Liver (tissue), 9 donors: Measurements from ENCODE around the gene COL5A1. TPM values are rescaled to one million over a fixed set of nuclear protein-coding genes. Genes with fewer than 3 reads are reported as not detected.

Source experiments
- DNase-seq: peaks from one replicate; pipeline ENCODE4 v3.0.0-alpha.2; 2017; ENCODE audit warnings: low spot score
- H3K27ac ChIP-seq, 2 donors: one replicate each; pipeline ENCODE4 v1.7.0; 2013; ENCODE audit warnings: inconsistent platforms in 2 of 2, low read length in 2 of 2, control low read depth in 1 of 2, low read depth in 1 of 2, mild to moderate bottlenecking in 1 of 2
- H3K27me3 ChIP-seq, 4 donors: one replicate each; pipeline versions ENCODE4 v1.6.1 to v1.7.0; 2013; ENCODE audit warnings: low read length in 3 of 4, inconsistent platforms in 1 of 4, mild to moderate bottlenecking in 1 of 4, moderate library complexity in 1 of 4; ENCODE audit not compliant: control insufficient read depth in 4 of 4, insufficient read depth in 4 of 4
- H3K36me3 ChIP-seq, 4 donors: one replicate each; pipeline versions ENCODE4 v1.6.1 to v1.7.0; 2013; ENCODE audit warnings: low read length in 3 of 4, mild to moderate bottlenecking in 3 of 4, low read depth in 1 of 4, moderate library complexity in 1 of 4; ENCODE audit not compliant: control insufficient read depth in 4 of 4, insufficient read depth in 3 of 4
- H3K4me1 ChIP-seq, 4 donors: one replicate each; pipeline versions ENCODE4 v1.6.1 to v1.7.0; 2013; ENCODE audit warnings: low read length in 3 of 4, mild to moderate bottlenecking in 3 of 4, moderate library complexity in 1 of 4; ENCODE audit not compliant: control insufficient read depth in 4 of 4, insufficient read depth in 4 of 4
- H3K4me3 ChIP-seq, 3 donors: one replicate each; pipeline versions ENCODE4 v1.6.1 to v1.7.0; 2013; ENCODE audit warnings: low read length in 3 of 3, control low read depth in 1 of 3, low read depth in 1 of 3, mild to moderate bottlenecking in 1 of 3
- H3K9ac ChIP-seq, 2 donors: one replicate each; pipeline ENCODE4 v1.7.0; 2013; ENCODE audit warnings: low read length in 2 of 2, mild to moderate bottlenecking in 2 of 2, moderate library complexity in 2 of 2, control low read depth in 1 of 2, low read depth in 1 of 2
- H3K9me3 ChIP-seq, 4 donors: one replicate each; pipeline versions ENCODE4 v1.6.1 to v1.7.0; 2013; ENCODE audit warnings: low read length in 3 of 4; ENCODE audit not compliant: control insufficient read depth in 4 of 4
- ATF3 ChIP-seq: IDR thresholded peaks from 2 replicates; pipeline ENCODE4 v1.6.1; 2016; ENCODE audit warnings: antibody characterized with exemption
- CTCF ChIP-seq: fragments of 150-350 bp; IDR thresholded peaks from 2 replicates; pipeline ENCODE4 v1.5.1; 2017; ENCODE audit warnings: improper control_type of control experiment, low read depth, low read length; ENCODE audit not compliant: missing input control
- EGR1 ChIP-seq, 2 donors: IDR thresholded peaks; 2 replicates each; pipeline ENCODE4 v1.6.1; 2016 to 2018; ENCODE audit warnings: antibody characterized with exemption in 2 of 2, low read depth in 2 of 2
- FOXA1 ChIP-seq: IDR thresholded peaks from 2 replicates; pipeline ENCODE4 v1.6.1; 2016; ENCODE audit warnings: antibody characterized with exemption
- FOXA2 ChIP-seq: IDR thresholded peaks from 2 replicates; pipeline ENCODE4 v1.6.1; 2016; ENCODE audit warnings: antibody characterized with exemption
- GABPA ChIP-seq, 2 donors: IDR thresholded peaks in 1 of 2; conservative IDR thresholded peaks in 1 of 2; 2 replicates each; pipeline ENCODE4 v1.6.1; 2016; ENCODE audit warnings: antibody characterized with exemption in 2 of 2, mild to moderate bottlenecking in 1 of 2, moderate library complexity in 1 of 2
- HNF4A ChIP-seq, 2 donors: conservative IDR thresholded peaks; 2 replicates each; pipeline ENCODE4 v1.6.1; 2016; ENCODE audit warnings: antibody characterized with exemption in 2 of 2, mild to moderate bottlenecking in 2 of 2
- HNF4G ChIP-seq: IDR thresholded peaks from 2 replicates; pipeline ENCODE4 v1.6.1; 2016; ENCODE audit warnings: antibody characterized with exemption
- JUND ChIP-seq, 2 donors: IDR thresholded peaks; 2 replicates each; pipeline ENCODE4 v1.6.1; 2016; ENCODE audit warnings: antibody characterized with exemption in 2 of 2
- MAX ChIP-seq: IDR thresholded peaks from 2 replicates; pipeline ENCODE4 v1.6.1; 2016; ENCODE audit warnings: antibody characterized with exemption
- NR2F2 ChIP-seq: IDR thresholded peaks from 2 replicates; pipeline ENCODE4 v1.6.1; 2016; ENCODE audit warnings: antibody characterized with exemption
- RAD21 ChIP-seq, 2 donors: IDR thresholded peaks; 2 replicates each; pipeline ENCODE4 v1.6.1; 2016; ENCODE audit warnings: antibody characterized with exemption in 2 of 2, mild to moderate bottlenecking in 2 of 2
- REST ChIP-seq: IDR thresholded peaks from 2 replicates; pipeline ENCODE4 v1.6.1; 2016; ENCODE audit warnings: antibody characterized with exemption, mild to moderate bottlenecking
- RXRA ChIP-seq, 2 donors: IDR thresholded peaks; 2 replicates each; pipeline ENCODE4 v1.6.1; 2017 to 2018; ENCODE audit warnings: antibody characterized with exemption in 2 of 2, mild to moderate bottlenecking in 1 of 2
- SP1 ChIP-seq: IDR thresholded peaks from 2 replicates; pipeline ENCODE4 v1.6.1; 2018; ENCODE audit warnings: antibody characterized with exemption, mild to moderate bottlenecking
- TAF1 ChIP-seq: conservative IDR thresholded peaks from 2 replicates; pipeline ENCODE4 v1.6.1; 2016; ENCODE audit warnings: antibody characterized with exemption, mild to moderate bottlenecking
- ZBTB33 ChIP-seq: IDR thresholded peaks from 2 replicates; pipeline ENCODE4 v1.6.1; 2016; ENCODE audit warnings: antibody characterized with exemption
- WGBS: extraction: QIAGEN DNeasy Blood & Tissue Kit; methylation state at CpG from one replicate; pipeline ENCODE4 v1.1.7; 2013; 5-methylcytosine and 5-hydroxymethylcytosine counted together
- polyA plus RNA-seq, 2 donors: library from polyadenylated mRNA; stranded (reverse) in 1 of 2; unstranded in 1 of 2; fragments of 200-250 nt in 1 of 2; fragments of >200 nt in 1 of 2; fragmentation: Nextera tagmentation in 1 of 2; extraction: Ambion mirVana in 1 of 2; gene quantifications; one replicate each; pipeline versions ENCODE4 v1.2.1 to v1.2.3, GENCODE V29; 2013 to 2015
- total RNA-seq, 2 donors: library from RNA; depleted of rRNA; stranded (reverse); fragments of >200 nt; gene quantifications; one replicate each; pipeline ENCODE4 v1.2.3, GENCODE V29; 2014
- donor health status: healthy.
- donor health status: healthy.
- donor health status: healthy.
- donor health status: healthy.
- donor health status: healthy.

Gene COL5A1
- total and polyA plus RNA-seq, 4 donors: 0.67 to 15.6 (median 11.2) TPM

- Histone ChIP-seq H3K27me3 (no peaks in the 10 kb centered on the region), H3K27ac (no peak overlapping the region), H3K36me3 (no peaks in the 10 kb centered on the region), H3K4me3 (no peak overlapping the region), H3K9me3 (no peaks in the 10 kb centered on the region), H3K4me1 (no peaks in the 10 kb centered on the region), H3K9ac (no peak overlapping the region)
- TF ChIP-seq FOXA1 (no peak), GABPA (IDR thresholded peaks at IDR 0.05 in 1 of 2, conservative IDR thresholded peaks at IDR 0.05 in 1 of 2) (no peak), NR2F2 (no peak)
- no peak for DNase-seq
- WGBS: 74% methylated on average over 9 of the region's 9 CpGs
These were observed 51.4 kb downstream of the COL5A1 start for GRCh38 chr9:134693011-134693410.

- Histone ChIP-seq H3K4me1 (peaks cover 0 to 2% (median 0%) of the 10 kb centered on the region in 4 donors), H3K27me3 (no peaks in the 10 kb centered on the region), H3K9ac (no peak overlapping the region), H3K27ac (no peak overlapping the region), H3K9me3 (no peaks in the 10 kb centered on the region), H3K4me3 (no peak overlapping the region), H3K36me3 (no peaks in the 10 kb centered on the region)
- TF ChIP-seq FOXA1 (no peak), RAD21 (IDR thresholded peaks at IDR 0.05) (no peak), REST (no peak), FOXA2 (no peak), ATF3 (no peak), ZBTB33 (no peak), HNF4G (no peak), HNF4A (conservative IDR thresholded peaks at IDR 0.05) (no peak), RXRA (IDR thresholded peaks at IDR 0.05) (no peak), MAX (no peak), NR2F2 (no peak), GABPA (IDR thresholded peaks at IDR 0.05 in 1 of 2, conservative IDR thresholded peaks at IDR 0.05 in 1 of 2) (no peak), JUND (IDR thresholded peaks at IDR 0.05) (no peak), SP1 (no peak), CTCF (no peak), TAF1 (no peak), EGR1 (IDR thresholded peaks at IDR 0.05; ENCODE audit: low read depth in 2 of 2) (no peak)
- WGBS: 85% methylated on average over 29 of the region's 29 CpGs
- no peak for DNase-seq
These were observed 52.2 kb downstream of the COL5A1 start for GRCh38 chr9:134693641-134694367.
